GM12891 (cell line): Measurements from ENCODE around the gene RAB20.

Experiments used
- POLR2A ChIP-seq: IDR thresholded peaks from 2 replicates; pipeline ENCODE4 v1.6.1; 2011; ENCODE audit warnings: low read depth, low read length, control low read depth
- POLR2AphosphoS5 ChIP-seq: IDR thresholded peaks from 2 replicates; pipeline ENCODE4 v1.6.1; 2011; ENCODE audit warnings: low read depth, low read length, control low read depth
- SPI1 ChIP-seq: IDR thresholded peaks from 2 replicates; pipeline ENCODE4 v1.6.1; 2011; ENCODE audit warnings: low read depth, low read length, control low read depth
- TAF1 ChIP-seq: IDR thresholded peaks from 2 replicates; pipeline ENCODE4 v1.6.1; 2011; ENCODE audit warnings: low read depth, low read length, control low read depth

DNA sequence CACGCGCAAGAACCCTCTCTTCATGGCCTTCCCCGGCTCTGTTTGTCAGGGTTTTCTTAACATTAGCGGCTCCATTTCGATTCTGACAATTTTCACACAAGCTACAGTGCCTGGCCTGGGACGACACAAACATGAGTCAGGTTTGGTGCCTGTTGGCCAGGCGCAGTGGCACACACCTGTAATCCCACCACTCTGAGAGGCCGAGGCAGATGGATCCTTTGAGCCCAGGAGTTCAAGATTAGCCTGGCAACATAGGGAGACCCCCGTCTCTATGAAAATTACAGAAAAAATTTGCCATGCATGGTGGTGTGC lies 1.9 kb upstream of the RAB20 start:
- TF ChIP-seq POLR2A (no peak), TAF1 (no peak), POLR2AphosphoS5 (no peak), SPI1 (no peak)
